ENCODE measurements around the gene ANXA2.

GRCh38 chr15:60345598-60345997 lies 52.2 kb downstream of the ANXA2 start:
- TF ChIP-seq POLR2A (IDR thresholded peaks at IDR 0.05; ENCODE audit: low read length) (no peak), GATA1 (IDR thresholded peaks at IDR 0.05; ENCODE audit: low read depth, low read length) (no peak)
